Measurements from ENCODE around the gene IQGAP1. TPM values are rescaled to one million over a fixed set of nuclear protein-coding genes. Genes with fewer than 3 reads are reported as not detected.

Gene IQGAP1
- total RNA-seq, 1 donor from 2014 or later: 178 TPM

GRCh38 chr15:90460142-90460824 is 72.2 kb downstream of the IQGAP1 start:
- no peak for DNase-seq (ENCODE audit: extremely low spot score, unreplicated experiment)
- no peaks in the 10 kb centered on the region for H3K9me3 Mint-ChIP-seq (ENCODE audit: unreplicated experiment)
- H3K36me3 Mint-ChIP-seq (ENCODE audit: unreplicated experiment): peaks cover 53% of the 10 kb centered on the region
- TF ChIP-seq CTCF (IDR thresholded peaks at IDR 0.05): no peak
- H3K4me3 Mint-ChIP-seq (ENCODE audit: unreplicated experiment): no peak overlapping the region
- H3K27me3 Mint-ChIP-seq (ENCODE audit: unreplicated experiment): no peaks in the 10 kb centered on the region
- H3K27ac Mint-ChIP-seq (ENCODE audit: unreplicated experiment): peak overlapping the region; percentile 27
- H3K4me1 Mint-ChIP-seq (ENCODE audit: unreplicated experiment): peaks cover 20% of the 10 kb centered on the region

- DNase-seq (ENCODE audit: extremely low spot score, unreplicated experiment): no peak
- Mint-ChIP-seq H3K27ac (ENCODE audit: unreplicated experiment) (peak overlapping the region; percentile 66), H3K9me3 (ENCODE audit: unreplicated experiment) (no peaks in the 10 kb centered on the region), H3K36me3 (ENCODE audit: unreplicated experiment) (peaks cover 54% of the 10 kb centered on the region), H3K4me3 (ENCODE audit: unreplicated experiment) (no peak overlapping the region), H3K4me1 (ENCODE audit: unreplicated experiment) (peaks cover 27% of the 10 kb centered on the region), H3K27me3 (ENCODE audit: unreplicated experiment) (no peaks in the 10 kb centered on the region)
- TF ChIP-seq CTCF (IDR thresholded peaks at IDR 0.05): no peak
These were observed 75.3 kb downstream of the IQGAP1 start for GRCh38 chr15:90463381-90463780.

GRCh38 chr15:90465140-90465929 is 77.3 kb downstream of the IQGAP1 start:
- Mint-ChIP-seq H3K4me1 (ENCODE audit: unreplicated experiment) (peaks cover 27% of the 10 kb centered on the region), H3K27ac (ENCODE audit: unreplicated experiment) (peak overlapping the region; percentile 66), H3K4me3 (ENCODE audit: unreplicated experiment) (no peak overlapping the region), H3K27me3 (ENCODE audit: unreplicated experiment) (no peaks in the 10 kb centered on the region), H3K9me3 (ENCODE audit: unreplicated experiment) (no peaks in the 10 kb centered on the region), H3K36me3 (ENCODE audit: unreplicated experiment) (peaks cover 49% of the 10 kb centered on the region)
- no peak for TF ChIP-seq CTCF (IDR thresholded peaks at IDR 0.05)
- DNase-seq (ENCODE audit: extremely low spot score, unreplicated experiment): no peak

DNA sequence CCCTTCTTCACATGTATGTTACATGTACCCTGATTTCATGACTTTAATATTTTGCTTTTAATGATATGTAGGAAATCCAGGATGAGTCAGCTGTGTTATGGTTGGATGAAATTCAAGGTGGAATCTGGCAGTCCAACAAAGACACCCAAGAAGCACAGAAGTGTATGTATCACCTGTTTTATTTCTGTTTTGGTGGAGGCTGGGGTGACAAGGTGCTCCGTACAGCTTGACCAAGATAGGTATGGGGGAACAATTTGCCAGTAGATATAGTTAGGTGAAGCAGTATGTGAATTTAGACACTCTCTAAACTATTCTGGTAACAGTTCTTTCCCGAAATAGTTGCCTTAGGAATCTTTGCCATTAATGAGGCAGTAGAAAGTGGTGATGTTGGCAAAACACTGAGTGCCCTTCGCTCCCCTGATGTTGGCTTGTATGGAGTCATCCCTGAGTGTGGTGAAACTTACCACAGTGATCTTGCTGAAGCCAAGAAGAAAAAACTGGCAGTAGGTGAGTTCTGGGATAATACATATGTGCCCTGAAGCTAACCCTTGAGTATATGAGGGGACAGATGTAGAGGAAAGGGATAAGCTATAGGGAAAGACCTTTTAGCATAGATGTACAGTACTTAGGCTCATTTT is 78.0 kb downstream of the IQGAP1 start:
- Mint-ChIP-seq H3K27ac (ENCODE audit: unreplicated experiment) (peak overlapping the region; percentile 20), H3K36me3 (ENCODE audit: unreplicated experiment) (peaks cover 48% of the 10 kb centered on the region), H3K9me3 (ENCODE audit: unreplicated experiment) (no peaks in the 10 kb centered on the region), H3K27me3 (ENCODE audit: unreplicated experiment) (no peaks in the 10 kb centered on the region), H3K4me1 (ENCODE audit: unreplicated experiment) (peaks cover 27% of the 10 kb centered on the region), H3K4me3 (ENCODE audit: unreplicated experiment) (no peak overlapping the region)
- DNase-seq (ENCODE audit: extremely low spot score, unreplicated experiment): no peak
- peak; percentile 6 for TF ChIP-seq CTCF (IDR thresholded peaks at IDR 0.05)

DNA sequence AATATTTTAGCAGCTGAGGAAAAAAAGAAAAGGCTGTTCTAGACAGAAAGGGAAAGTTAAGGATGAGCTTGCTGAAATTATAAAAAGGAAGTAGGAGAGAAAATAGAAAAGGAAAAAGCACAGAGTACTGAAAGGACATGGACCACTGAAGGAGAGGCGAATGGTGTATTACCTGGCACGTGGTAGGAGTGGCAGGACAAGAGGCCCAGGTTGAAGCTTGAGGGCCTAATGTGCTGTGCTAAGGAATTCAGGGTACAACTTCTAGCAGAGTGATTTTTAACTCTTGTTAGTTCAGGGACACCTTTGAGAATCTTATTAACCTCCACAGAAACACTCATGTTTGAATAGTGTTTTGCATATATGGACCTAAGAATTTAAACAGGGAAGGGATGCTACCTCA is 81.7 kb downstream of the IQGAP1 start:
- Mint-ChIP-seq H3K4me1 (ENCODE audit: unreplicated experiment) (peaks cover 12% of the 10 kb centered on the region), H3K4me3 (ENCODE audit: unreplicated experiment) (no peak overlapping the region), H3K9me3 (ENCODE audit: unreplicated experiment) (no peaks in the 10 kb centered on the region), H3K36me3 (ENCODE audit: unreplicated experiment) (peaks cover 64% of the 10 kb centered on the region), H3K27ac (ENCODE audit: unreplicated experiment) (no peak overlapping the region), H3K27me3 (ENCODE audit: unreplicated experiment) (no peaks in the 10 kb centered on the region)
- no peak for TF ChIP-seq CTCF (IDR thresholded peaks at IDR 0.05)
- no peak for DNase-seq (ENCODE audit: extremely low spot score, unreplicated experiment)
